HL-60/S4 treated with phorbol 12-myristate 13-acetate at 8.2 ng/mL for 4 days and 3 days (cell line): ENCODE results near the gene ST3GAL5.
"Not testable (repeated sequence)": the region's sequence is repeated elsewhere in the genome, so short reads cannot be mapped to it uniquely, and the experiment has no call there.

Source experiments
- in situ Hi-C: fragments of 300-500 bp; cut with MboI; formaldehyde crosslinking; loops from 2 replicates; pipeline ENCODE4 v1.15.0; 2022; ENCODE audit warnings: low sequenced_read_pairs

The ST3GAL5 gene

GRCh38 chr2:85894554-85895278 is 5.9 kb upstream of the ST3GAL5 start:
- in situ Hi-C loops: not testable (repeated sequence)

GRCh38 chr2:85893428-85894258 is 4.9 kb upstream of the ST3GAL5 start:
- in situ Hi-C loops: no loop called here

DNA sequence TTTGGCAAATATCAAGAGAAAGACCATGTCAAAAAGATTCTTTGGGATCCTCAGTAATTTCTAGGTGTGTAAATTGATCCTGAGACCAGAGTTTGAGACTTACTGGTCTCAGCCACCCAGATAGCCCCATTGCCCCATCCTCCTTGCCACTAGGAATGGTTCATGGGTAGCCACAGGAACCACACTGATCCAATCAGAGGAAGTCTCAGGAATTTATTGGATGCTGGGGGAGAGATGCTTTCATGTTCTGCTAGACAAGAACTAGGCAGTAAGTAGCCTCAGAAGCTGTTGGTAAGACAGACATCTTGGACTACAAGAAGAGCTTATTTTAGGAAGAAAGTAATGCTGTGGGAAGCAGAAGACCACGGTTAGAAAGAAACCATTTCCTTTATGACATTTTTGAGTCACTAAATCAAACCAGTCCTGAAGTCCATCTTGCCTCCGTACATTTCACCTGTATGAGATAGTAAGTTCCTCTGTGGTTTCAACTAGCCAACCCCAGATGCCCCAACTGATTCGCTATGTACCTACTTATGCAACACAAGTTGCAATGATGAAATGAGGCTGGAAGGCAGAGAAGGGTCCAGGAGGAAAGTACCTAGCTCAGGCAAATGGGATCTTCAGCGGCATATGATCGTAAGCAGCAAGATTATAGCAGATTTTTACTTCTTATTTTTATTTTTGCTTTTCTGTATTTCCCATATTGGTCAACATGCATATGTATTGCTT is 3.6 kb upstream of the ST3GAL5 start:
- in situ Hi-C loops: no loop called here

DNA sequence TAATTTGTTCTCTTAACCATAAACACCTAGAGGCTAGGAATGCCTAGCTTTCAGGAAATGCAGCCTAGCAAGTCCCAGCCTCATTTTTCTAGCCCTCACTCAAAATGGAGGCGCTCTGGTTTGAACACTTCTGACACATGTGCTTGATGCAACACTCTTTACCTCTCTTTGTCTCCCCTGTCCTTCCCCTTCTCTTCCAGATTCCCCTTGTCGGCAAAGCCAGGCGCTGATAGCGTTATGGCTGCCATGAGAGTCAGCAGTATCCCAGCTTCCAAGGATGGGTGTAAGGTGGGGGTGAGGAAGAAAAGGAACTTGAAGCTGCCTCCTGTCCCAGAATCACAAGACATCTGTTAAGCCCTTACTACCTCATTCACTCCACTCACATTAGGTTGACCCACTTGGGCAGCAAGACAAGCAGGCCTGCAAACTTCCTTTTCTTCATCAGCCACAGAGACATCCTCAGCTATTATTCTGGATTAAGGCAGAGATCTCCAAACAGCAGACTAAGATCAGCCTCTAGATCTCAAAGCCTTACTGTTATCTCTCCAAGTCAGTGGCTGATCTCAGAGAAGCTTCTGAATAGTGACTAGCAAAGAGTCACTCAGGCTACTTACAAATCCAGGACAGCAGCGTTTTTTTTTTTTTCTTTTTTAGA is 1.9 kb upstream of the ST3GAL5 start:
- in situ Hi-C loops: no loop called here

GRCh38 chr2:85889627-85890281 is 964 bp upstream of the ST3GAL5 start:
- in situ Hi-C loops: no loop called here

GRCh38 chr2:85888020-85888683 is 638 bp downstream of the ST3GAL5 start:
- in situ Hi-C loops: no loop called here

DNA sequence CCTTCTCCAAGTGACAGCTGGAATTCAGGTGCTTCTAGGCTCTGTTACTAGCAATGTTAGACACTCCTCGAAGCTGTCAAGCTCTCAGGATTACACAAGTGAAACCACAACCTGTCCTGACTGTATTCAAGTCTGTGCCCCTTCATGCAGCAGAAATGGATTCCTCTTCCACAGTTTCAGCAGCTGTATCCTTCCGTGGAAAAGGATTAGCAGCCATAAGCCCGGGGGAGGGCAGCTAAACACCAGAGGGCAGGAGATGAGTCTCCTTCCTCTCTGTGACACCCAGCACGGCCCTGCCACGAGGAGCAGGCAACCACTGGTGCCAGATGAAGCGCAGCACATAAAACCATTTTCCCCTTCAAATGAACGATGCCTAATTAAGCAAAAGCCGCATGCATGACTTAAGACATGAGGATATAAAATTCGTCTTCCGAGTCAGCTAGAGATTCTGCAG is 1.2 kb downstream of the ST3GAL5 start:
- in situ Hi-C loops: no loop called here

DNA sequence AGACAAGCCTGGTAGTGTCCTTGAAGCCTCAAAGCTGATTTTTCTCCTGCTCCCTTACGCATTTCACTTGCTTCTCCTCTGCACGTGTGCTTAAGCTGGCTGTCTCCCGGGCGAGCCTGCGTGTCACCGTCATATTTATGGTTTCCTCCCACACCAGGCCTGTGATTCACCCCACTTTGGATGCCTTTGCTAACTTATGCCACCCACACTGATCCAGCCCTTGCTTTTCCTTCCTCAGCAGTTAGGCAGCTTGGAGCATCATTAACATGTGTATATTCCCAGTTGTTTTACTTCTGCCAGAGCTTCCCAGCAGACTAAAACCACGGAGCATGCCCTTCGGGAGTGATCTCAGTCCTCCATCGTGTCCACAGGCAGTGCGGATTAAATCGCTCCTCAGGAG is 2.2 kb downstream of the ST3GAL5 start:
- in situ Hi-C loops: no loop called here

DNA sequence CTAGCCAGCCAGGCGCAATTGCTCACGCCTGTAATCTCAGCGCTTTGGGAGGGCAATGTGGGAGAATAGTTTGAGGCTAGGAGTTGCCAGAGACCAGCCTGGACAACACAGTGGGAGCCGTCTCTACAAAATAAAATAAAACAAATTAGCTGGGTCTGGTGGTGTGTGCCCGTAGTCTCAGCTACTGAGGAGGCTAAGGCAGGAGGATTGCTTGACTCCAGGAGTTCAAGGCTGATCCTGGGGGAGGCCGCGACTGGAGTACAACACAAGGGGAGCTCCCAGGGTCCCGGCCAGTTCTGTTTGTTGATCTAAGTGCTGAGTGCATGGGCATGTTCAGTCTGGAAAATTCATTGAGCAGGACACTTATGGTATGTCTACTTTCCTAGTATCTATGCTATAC is 2.6 kb downstream of the ST3GAL5 start:
- in situ Hi-C loops: no loop called here

DNA sequence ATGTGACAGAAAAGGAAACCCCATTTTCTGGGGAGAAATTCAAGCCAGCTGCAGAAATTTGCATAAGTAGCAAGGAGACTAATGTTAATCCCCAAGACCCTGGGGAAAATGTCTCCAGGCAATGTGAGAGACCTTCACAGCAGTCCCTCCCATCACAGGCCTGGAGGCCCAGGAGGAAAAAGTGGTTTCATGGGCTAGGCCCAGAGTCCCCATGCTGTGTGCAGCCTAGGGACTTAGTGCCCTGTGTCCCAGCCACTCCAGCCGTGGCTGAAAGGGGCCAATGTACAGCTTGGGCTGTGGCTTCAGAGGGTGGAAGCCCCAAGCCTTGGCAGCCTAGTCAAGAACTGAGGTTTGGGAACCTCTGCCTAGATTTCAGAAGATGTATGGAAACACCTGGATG is 7.0 kb downstream of the ST3GAL5 start:
- in situ Hi-C loops: not testable (repeated sequence)

DNA sequence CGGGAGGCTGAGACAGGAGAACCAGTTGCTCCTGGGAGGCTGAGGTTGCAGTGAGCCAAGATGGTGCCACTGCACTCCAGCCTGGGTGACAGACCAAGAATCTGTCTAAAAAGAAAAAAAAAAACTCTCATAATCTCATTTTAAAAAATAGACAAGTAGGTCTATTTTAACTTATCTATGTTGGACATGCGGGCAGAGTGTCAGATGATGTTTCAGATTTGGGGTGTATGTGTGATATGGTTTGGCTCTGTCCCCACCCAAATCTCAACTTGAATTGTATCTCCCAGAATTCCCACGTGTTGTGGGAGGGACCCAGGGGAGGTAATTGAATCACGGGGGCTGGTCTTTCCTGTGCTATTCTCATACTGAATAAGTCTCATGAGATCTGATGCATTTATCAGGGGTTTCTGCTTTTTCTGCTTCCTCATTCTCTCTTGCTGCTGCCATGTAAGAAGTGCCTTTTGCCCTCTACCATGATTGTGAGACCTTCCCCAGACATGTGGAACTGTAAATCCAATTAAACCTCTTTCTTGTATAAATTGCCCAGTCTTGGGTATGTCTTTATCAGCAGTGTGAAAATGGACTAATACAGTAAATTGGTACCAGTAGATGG is 8.0 kb downstream of the ST3GAL5 start:
- in situ Hi-C loops: not testable (repeated sequence)

DNA sequence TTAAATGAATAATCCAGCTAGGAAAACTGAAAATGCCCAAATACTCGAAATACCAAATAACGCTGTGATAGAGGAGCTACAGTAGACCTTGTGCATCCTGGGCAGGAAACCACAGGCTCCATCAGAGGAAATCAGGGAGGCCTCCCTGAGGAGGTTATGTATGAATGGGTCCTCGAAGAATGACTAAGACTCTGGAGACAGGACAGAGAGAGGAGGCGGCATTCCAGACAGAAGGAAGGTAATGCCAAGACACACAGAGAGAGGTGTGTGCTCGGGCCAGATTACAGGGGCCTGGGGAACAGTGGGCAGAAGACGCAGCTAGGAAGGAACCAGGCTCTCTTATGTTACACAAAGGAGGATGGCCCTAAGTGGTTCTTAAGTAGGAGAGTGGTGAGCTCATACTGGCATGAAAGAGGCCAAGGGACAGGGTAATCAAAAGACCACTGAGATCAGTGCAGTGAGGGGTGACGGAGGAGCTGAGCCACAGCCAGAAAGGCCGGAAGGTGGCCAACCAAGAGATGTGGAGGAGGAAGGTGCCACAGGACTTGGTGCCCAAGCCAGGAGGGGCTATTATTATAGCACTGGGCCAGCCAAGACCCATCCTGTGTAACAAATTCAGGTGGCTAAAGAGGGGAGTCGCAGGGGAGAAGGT is 9.9 kb downstream of the ST3GAL5 start:
- in situ Hi-C loops: no loop called here

GRCh38 chr2:85875350-85876050 is 13.3 kb downstream of the ST3GAL5 start:
- in situ Hi-C loops: no loop called here

DNA sequence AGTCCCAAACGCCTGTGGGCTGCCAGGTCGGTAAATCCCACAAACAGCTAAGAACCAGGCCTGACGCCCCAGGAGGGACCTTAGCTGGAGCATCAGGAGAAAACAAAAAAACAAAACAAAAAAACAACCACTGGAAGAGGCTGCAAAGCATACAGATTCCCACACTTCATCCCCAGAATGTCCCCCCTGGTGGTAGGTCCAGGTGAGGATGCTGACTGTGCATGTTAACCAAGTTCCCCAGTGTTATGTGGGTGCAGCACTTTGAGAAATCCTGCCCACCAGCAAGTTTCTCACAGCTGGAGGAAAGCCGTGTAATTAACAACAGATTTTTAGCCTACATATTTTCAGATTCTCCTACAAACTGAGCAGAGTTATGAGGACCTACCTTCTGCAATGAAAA is 15.1 kb downstream of the ST3GAL5 start:
- in situ Hi-C loops: no loop called here

GRCh38 chr2:85872536-85873161 is 16.1 kb downstream of the ST3GAL5 start:
- in situ Hi-C loops: no loop called here

DNA sequence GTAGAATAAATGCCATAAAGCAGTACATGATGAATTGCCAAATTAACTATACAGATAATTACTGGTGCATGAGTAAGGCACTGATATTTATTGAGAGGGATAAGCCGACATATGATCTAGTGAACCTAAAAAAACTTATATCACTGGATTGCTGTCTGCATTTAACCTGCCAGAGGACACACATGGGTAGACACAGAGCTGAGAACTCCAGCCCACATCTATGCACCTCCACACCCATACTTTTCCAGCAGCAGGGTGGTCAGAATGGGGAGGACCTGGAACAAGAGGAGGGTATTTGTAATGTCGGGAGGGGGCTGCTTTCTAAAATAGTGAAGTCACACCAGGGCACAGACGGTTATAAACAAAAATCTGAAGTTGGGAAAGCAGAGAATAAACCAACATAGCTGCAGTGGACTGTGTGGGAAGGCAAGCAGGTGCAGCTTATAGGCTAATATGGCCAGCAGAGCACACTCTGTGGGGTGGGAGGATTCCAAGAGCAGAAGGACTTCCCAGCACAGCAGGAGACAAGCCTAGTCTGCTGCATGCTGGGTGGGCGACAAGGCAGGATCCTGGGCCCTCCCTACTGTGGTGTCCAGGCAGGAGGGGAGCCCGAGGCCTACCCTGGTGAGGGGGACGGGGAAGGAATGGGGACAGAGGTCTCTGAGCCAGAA is 17.2 kb downstream of the ST3GAL5 start:
- in situ Hi-C loops: no loop called here

GRCh38 chr2:85868822-85869221 is 20.0 kb downstream of the ST3GAL5 start:
- in situ Hi-C loops: no loop called here
